GM12878 (cell line): Measurements from ENCODE around the gene TRERF1. TPM values are rescaled to one million over a fixed set of nuclear protein-coding genes. Genes with fewer than 3 reads are reported as not detected.

Experiments
- ASH2L ChIP-seq: fragments of 300-600, 200-600 bp; sonication (generic); IDR thresholded peaks from 2 replicates; pipeline ENCODE4 v1.6.1; 2017; ENCODE audit warnings: low read depth, mild to moderate bottlenecking, borderline replicate concordance
- CEBPB ChIP-seq, 2 experiments: fragments of 150-350 bp in 1 of 2; IDR thresholded peaks; 2 replicates each; pipeline ENCODE4 v1.6.1; 2012 to 2014; ENCODE audit warnings: low read depth in 2 of 2, low read length in 2 of 2, borderline replicate concordance in 1 of 2, inconsistent platforms in 1 of 2
- CHD2 ChIP-seq: IDR thresholded peaks from 2 replicates; pipeline ENCODE4 v1.6.1; 2011; ENCODE audit warnings: low read depth, low read length, improper control_type of control experiment, borderline replicate concordance
- CHD4 ChIP-seq: fragments of 200-600 bp; sonication (generic); IDR thresholded peaks from 2 replicates; pipeline ENCODE4 v1.6.1; 2016; ENCODE audit warnings: mild to moderate bottlenecking
- DPF2 ChIP-seq: fragments of 450-650 bp; IDR thresholded peaks from 2 replicates; pipeline ENCODE4 v1.6.1; 2017; ENCODE audit warnings: mild to moderate bottlenecking
- NR2F1 ChIP-seq: fragments of 450-650 bp; conservative IDR thresholded peaks from 2 replicates; pipeline ENCODE4 v1.6.1; 2017; ENCODE audit warnings: mild to moderate bottlenecking
- PML ChIP-seq: IDR thresholded peaks from 2 replicates; pipeline ENCODE4 v1.6.1; 2012; ENCODE audit warnings: low read length, inconsistent platforms
- RCOR1 ChIP-seq: conservative IDR thresholded peaks from 2 replicates; pipeline ENCODE4 v1.6.1; 2012; ENCODE audit warnings: low read depth, low read length, improper control_type of control experiment
- SIN3A ChIP-seq: IDR thresholded peaks from 2 replicates; pipeline ENCODE4 v1.6.1; 2012; ENCODE audit warnings: low read depth, low read length, improper control_type of control experiment
- SMAD1 ChIP-seq: fragments of 450-650 bp; IDR thresholded peaks from 2 replicates; pipeline ENCODE4 v1.6.1; 2018; ENCODE audit warnings: mild to moderate bottlenecking, low read depth; ENCODE audit not compliant: partially characterized antibody
- SMC3 ChIP-seq: IDR thresholded peaks from 2 replicates; pipeline ENCODE4 v1.6.1; 2011; ENCODE audit warnings: low read length, improper control_type of control experiment, borderline replicate concordance
- SPI1 ChIP-seq: IDR thresholded peaks from 2 replicates; pipeline ENCODE4 v1.6.1; 2011; ENCODE audit warnings: low read depth, mild to moderate bottlenecking, low read length, moderate library complexity, borderline replicate concordance; ENCODE audit not compliant: insufficient read depth
- STAT3 ChIP-seq: IDR thresholded peaks from 2 replicates; pipeline ENCODE4 v1.6.1; 2011; ENCODE audit warnings: low read depth, low read length, improper control_type of control experiment
- TARDBP ChIP-seq: IDR thresholded peaks from 2 replicates; pipeline ENCODE4 v1.6.1; 2016; ENCODE audit warnings: borderline replicate concordance
- polyA plus RNA-seq, 11 experiments: library from polyadenylated mRNA; depleted of rRNA in 4 of 11; unstranded in 6 of 11; stranded (reverse) in 5 of 11; fragments of >200 nt; fragmentation: Nextera tagmentation in 4 of 11; fragmentation: Illumina TruSeq in 1 of 11; extraction: Ambion mirVana in 4 of 11; extraction: Trizol in 1 of 11; gene quantifications; 1 replicate in 1 of 11; 2 replicates in 10 of 11; pipeline versions ENCODE4 v1.2.1 to v1.2.3, GENCODE V29; 2011 to 2016; ENCODE audit warnings: inconsistent platforms in 2 of 11, missing spikeins in 2 of 11, low read depth in 1 of 11
- total RNA-seq, 4 experiments: library from RNA; depleted of rRNA in 3 of 4; stranded (reverse); fragments of >200 nt in 3 of 4; fragmentation: Illumina TruSeq in 1 of 4; extraction: Trizol in 1 of 4; gene quantifications; 2 replicates each; pipeline versions ENCODE4 v1.2.1 to v1.2.3, GENCODE V29; 2013 to 2021
- TF ChIP-seq, protein P1 (sequence below): IDR thresholded peaks from 2 replicates; pipeline ENCODE4 v1.6.1; 2012; ENCODE audit warnings: low read length, inconsistent platforms
- TF ChIP-seq, protein P2 (sequence below): IDR thresholded peaks from 2 replicates; pipeline ENCODE4 v1.6.1; 2011; ENCODE audit warnings: borderline replicate concordance, low read depth, mild to moderate bottlenecking, moderate library complexity, mixed read lengths, low read length; ENCODE audit not compliant: insufficient read depth; ENCODE audit errors: extremely low read length
- TF ChIP-seq, protein P3 (sequence below): IDR thresholded peaks from 2 replicates; pipeline ENCODE4 v1.6.1; 2012; ENCODE audit warnings: improper control_type of control experiment, low read depth, low read length; ENCODE audit not compliant: insufficient replicate concordance
- TF ChIP-seq, protein P4 (sequence below): IDR thresholded peaks from 2 replicates; pipeline ENCODE4 v1.6.1; 2011; ENCODE audit warnings: mild to moderate bottlenecking, low read depth, low read length, moderate library complexity; ENCODE audit not compliant: insufficient replicate concordance
- TF ChIP-seq, protein P5 (sequence below): fragments of 150-350 bp; IDR thresholded peaks from 2 replicates; pipeline ENCODE4 v1.6.1; 2014; ENCODE audit warnings: mild to moderate bottlenecking, low read depth, low read length

Gene TRERF1
- total and polyA plus RNA-seq, 10 of the 15 experiments (the other 5 are each of a cell fraction or from before 2014, with no cell fraction given), result 2.2 to 19.4 (median 7.2) TPM

DNA sequence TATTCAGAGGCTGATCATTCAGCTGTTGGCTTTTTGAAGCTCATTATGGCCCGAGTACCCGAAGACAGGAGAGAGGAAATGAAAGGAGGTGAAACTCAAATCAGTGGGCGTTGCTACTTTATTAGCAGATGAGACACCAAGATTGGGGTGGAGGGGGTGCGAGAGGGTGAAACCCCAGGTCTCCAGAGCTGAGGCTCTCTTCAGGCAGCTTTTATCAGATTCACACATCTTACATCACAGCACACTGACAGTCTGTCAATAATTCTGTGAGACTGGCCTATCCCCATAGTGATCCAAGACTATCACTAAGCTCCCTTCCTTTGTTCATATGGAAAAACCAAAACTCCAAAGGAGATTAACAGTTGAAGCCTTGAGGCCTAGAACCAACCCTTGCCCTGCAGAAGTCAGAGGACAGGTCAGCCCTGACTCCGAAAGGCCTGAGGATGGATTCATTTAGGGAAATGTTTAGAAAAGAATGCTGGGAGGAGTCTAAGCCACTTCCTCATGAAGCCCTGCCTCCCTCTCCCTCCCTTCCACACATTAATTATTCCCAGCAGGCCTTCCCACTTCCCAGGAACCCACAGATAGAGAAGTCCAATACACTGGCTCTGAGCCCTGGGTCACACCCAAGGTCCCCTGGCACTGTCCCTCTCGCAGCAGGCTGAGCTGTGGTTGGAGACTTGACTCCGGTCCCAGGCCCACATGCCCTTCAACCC, 23.2 kb downstream of the TRERF1 start (continued):
- TF ChIP-seq, protein P1, sequence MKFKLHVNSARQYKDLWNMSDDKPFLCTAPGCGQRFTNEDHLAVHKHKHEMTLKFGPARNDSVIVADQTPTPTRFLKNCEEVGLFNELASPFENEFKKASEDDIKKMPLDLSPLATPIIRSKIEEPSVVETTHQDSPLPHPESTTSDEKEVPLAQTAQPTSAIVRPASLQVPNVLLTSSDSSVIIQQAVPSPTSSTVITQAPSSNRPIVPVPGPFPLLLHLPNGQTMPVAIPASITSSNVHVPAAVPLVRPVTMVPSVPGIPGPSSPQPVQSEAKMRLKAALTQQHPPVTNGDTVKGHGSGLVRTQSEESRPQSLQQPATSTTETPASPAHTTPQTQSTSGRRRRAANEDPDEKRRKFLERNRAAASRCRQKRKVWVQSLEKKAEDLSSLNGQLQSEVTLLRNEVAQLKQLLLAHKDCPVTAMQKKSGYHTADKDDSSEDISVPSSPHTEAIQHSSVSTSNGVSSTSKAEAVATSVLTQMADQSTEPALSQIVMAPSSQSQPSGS, result no peak
- TF ChIP-seq, protein P2, sequence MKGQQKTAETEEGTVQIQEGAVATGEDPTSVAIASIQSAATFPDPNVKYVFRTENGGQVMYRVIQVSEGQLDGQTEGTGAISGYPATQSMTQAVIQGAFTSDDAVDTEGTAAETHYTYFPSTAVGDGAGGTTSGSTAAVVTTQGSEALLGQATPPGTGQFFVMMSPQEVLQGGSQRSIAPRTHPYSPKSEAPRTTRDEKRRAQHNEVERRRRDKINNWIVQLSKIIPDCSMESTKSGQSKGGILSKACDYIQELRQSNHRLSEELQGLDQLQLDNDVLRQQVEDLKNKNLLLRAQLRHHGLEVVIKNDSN, result no peak
- TF ChIP-seq CEBPB (IDR thresholded peaks at IDR 0.05; ENCODE audit: borderline replicate concordance in 1 of 2, low read depth in 2 of 2, low read length in 2 of 2) (no peak), RCOR1 (no peak), CHD4 (no peak), PML (no peak), STAT3 (no peak), SIN3A (no peak), SMAD1 (no peak), CHD2 (no peak), SPI1 (peak; percentile 77), NR2F1 (no peak), SMC3 (no peak), TARDBP (no peak), ASH2L (no peak), DPF2 (peak; percentile 66; the same call in 1 of the 2 replicates)
- TF ChIP-seq, protein P3, sequence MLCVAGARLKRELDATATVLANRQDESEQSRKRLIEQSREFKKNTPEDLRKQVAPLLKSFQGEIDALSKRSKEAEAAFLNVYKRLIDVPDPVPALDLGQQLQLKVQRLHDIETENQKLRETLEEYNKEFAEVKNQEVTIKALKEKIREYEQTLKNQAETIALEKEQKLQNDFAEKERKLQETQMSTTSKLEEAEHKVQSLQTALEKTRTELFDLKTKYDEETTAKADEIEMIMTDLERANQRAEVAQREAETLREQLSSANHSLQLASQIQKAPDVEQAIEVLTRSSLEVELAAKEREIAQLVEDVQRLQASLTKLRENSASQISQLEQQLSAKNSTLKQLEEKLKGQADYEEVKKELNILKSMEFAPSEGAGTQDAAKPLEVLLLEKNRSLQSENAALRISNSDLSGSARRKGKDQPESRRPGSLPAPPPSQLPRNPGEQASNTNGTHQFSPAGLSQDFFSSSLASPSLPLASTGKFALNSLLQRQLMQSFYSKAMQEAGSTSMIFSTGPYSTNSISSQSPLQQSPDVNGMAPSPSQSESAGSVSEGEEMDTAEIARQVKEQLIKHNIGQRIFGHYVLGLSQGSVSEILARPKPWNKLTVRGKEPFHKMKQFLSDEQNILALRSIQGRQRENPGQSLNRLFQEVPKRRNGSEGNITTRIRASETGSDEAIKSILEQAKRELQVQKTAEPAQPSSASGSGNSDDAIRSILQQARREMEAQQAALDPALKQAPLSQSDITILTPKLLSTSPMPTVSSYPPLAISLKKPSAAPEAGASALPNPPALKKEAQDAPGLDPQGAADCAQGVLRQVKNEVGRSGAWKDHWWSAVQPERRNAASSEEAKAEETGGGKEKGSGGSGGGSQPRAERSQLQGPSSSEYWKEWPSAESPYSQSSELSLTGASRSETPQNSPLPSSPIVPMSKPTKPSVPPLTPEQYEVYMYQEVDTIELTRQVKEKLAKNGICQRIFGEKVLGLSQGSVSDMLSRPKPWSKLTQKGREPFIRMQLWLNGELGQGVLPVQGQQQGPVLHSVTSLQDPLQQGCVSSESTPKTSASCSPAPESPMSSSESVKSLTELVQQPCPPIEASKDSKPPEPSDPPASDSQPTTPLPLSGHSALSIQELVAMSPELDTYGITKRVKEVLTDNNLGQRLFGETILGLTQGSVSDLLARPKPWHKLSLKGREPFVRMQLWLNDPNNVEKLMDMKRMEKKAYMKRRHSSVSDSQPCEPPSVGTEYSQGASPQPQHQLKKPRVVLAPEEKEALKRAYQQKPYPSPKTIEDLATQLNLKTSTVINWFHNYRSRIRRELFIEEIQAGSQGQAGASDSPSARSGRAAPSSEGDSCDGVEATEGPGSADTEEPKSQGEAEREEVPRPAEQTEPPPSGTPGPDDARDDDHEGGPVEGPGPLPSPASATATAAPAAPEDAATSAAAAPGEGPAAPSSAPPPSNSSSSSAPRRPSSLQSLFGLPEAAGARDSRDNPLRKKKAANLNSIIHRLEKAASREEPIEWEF, result no peak
- TF ChIP-seq, protein P4, sequence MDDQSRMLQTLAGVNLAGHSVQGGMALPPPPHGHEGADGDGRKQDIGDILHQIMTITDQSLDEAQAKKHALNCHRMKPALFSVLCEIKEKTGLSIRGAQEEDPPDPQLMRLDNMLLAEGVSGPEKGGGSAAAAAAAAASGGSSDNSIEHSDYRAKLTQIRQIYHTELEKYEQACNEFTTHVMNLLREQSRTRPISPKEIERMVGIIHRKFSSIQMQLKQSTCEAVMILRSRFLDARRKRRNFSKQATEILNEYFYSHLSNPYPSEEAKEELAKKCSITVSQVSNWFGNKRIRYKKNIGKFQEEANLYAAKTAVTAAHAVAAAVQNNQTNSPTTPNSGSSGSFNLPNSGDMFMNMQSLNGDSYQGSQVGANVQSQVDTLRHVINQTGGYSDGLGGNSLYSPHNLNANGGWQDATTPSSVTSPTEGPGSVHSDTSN, result no peak
- TF ChIP-seq, protein P5, sequence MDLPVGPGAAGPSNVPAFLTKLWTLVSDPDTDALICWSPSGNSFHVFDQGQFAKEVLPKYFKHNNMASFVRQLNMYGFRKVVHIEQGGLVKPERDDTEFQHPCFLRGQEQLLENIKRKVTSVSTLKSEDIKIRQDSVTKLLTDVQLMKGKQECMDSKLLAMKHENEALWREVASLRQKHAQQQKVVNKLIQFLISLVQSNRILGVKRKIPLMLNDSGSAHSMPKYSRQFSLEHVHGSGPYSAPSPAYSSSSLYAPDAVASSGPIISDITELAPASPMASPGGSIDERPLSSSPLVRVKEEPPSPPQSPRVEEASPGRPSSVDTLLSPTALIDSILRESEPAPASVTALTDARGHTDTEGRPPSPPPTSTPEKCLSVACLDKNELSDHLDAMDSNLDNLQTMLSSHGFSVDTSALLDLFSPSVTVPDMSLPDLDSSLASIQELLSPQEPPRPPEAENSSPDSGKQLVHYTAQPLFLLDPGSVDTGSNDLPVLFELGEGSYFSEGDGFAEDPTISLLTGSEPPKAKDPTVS, result no peak
